SW 1271 (cell line): ENCODE data around the gene NHSL1.

Source experiments
- DNase-seq, 2 experiments: peaks; one replicate each; lab custom pipeline; 2025; lab: John Stamatoyannopoulos, UW

Gene NHSL1

GRCh38 chr6:138499303-138500018 is at the start of gene NHSL1:
Gene NHSL1 (minus strand): TSS chr6:138499494. CDS start chr6:138499290, 204 bp downstream.
- DNase-seq = no peak

- DNase-seq = peak; percentile 35 to 68
Observed at GRCh38 chr6:138546733-138547185, 47.5 kb upstream of the NHSL1 start.

- no peak for DNase-seq
Observed at GRCh38 chr6:138545621-138545980, 46.3 kb upstream of the NHSL1 start.

- no peak for DNase-seq
Observed at GRCh38 chr6:138544501-138544900, 45.2 kb upstream of the NHSL1 start.

- no peak for DNase-seq
Observed at GRCh38 chr6:138543657-138544056, 44.4 kb upstream of the NHSL1 start.

- DNase-seq = no peak
Observed at GRCh38 chr6:138541823-138542481, 42.7 kb upstream of the NHSL1 start.

- no peak for DNase-seq
Observed at GRCh38 chr6:138540468-138540867, 41.2 kb upstream of the NHSL1 start.

GRCh38 chr6:138539876-138540275 is 40.6 kb upstream of the NHSL1 start:
- DNase-seq = no peak

GRCh38 chr6:138538390-138539031 is 39.2 kb upstream of the NHSL1 start:
- no peak for DNase-seq

GRCh38 chr6:138537106-138537505 is 37.8 kb upstream of the NHSL1 start:
- DNase-seq = no peak

- DNase-seq = no peak
Observed at GRCh38 chr6:138535728-138536455, 36.6 kb upstream of the NHSL1 start.

- DNase-seq = no peak
Observed at GRCh38 chr6:138533667-138534066, 34.4 kb upstream of the NHSL1 start.

GRCh38 chr6:138531387-138531786 is 32.1 kb upstream of the NHSL1 start:
- DNase-seq = no peak

- no peak for DNase-seq
Observed at GRCh38 chr6:138529478-138529877, 30.2 kb upstream of the NHSL1 start.

- no peak for DNase-seq
Observed at GRCh38 chr6:138528956-138529355, 29.7 kb upstream of the NHSL1 start.

- DNase-seq = no peak
Observed at GRCh38 chr6:138528137-138528536, 28.8 kb upstream of the NHSL1 start.

GRCh38 chr6:138527411-138528088 is 28.3 kb upstream of the NHSL1 start:
- DNase-seq = no peak

GRCh38 chr6:138526822-138527235 is 27.5 kb upstream of the NHSL1 start:
- no peak for DNase-seq

GRCh38 chr6:138525355-138525754 is 26.1 kb upstream of the NHSL1 start:
- no peak for DNase-seq

- no peak for DNase-seq
Observed at GRCh38 chr6:138524526-138524925, 25.2 kb upstream of the NHSL1 start.

- no peak for DNase-seq
Observed at GRCh38 chr6:138523347-138524210, 24.3 kb upstream of the NHSL1 start.
